Brain microvascular endothelial cell (primary cell): ENCODE data around the gene YRDC.

ENCODE experiments used
- DNase-seq: peaks from one replicate; pipeline ENCODE4 v3.0.0-alpha.2; 2020
- H3K27ac ChIP-seq: fragments of 250-450 bp; sonication (Bioruptor Pico); 2 replicates; pipeline ENCODE4 v1.5.1; 2020; ENCODE audit warnings: mild to moderate bottlenecking, moderate library complexity
- H3K27me3 ChIP-seq: fragments of 250-450 bp; sonication (Bioruptor Pico); replicated peaks from 2 replicates; pipeline ENCODE4 v1.5.1; 2020; ENCODE audit warnings: mild to moderate bottlenecking
- H3K36me3 ChIP-seq: fragments of 250-450 bp; sonication (Bioruptor Pico); replicated peaks from 2 replicates; pipeline ENCODE4 v1.5.1; 2020; ENCODE audit warnings: mild to moderate bottlenecking
- H3K4me3 ChIP-seq: 2 replicates; pipeline ENCODE4 v1.5.1; 2011; ENCODE audit warnings: low read depth, mild to moderate bottlenecking, control low read depth, low read length, moderate library complexity
- in situ Hi-C: cut with HindIII; loops from 2 replicates; pipeline ENCODE4 v1.10.0; 2017; ENCODE audit warnings: low sequenced_read_pairs, low pct_ligation_motif_present
- TF ChIP-seq, protein P1 (sequence below): IDR thresholded peaks from 2 replicates; pipeline ENCODE4 v1.5.1; 2011; ENCODE audit warnings: low read depth, mild to moderate bottlenecking, moderate library complexity, low read length, control low read depth, inconsistent platforms; ENCODE audit errors: missing control alignments

Gene YRDC

DNA sequence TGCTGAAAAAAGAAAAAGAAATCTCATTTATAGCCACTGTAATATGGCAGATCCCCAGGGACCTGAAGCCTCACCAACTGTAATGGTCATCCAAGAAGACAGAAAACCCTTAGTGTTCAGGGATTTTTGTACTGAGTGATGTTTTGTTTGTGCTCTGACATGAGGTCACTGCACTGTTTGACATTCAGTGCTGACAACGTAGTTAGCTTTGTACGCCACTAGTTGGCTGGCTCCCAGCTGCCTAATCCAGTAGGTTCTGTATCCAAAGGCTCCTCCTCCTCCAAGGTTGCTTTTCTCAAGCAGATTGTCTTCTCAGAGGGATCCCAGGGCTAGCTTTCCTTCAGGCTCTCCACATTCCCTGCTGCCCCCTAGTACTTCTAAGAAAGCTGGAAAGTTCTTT lies 9.5 kb upstream of the YRDC start:
- Histone ChIP-seq H3K36me3 (peaks cover 50% of the 10 kb centered on the region), H3K4me3 (no peak overlapping the region), H3K27ac (no peak overlapping the region), H3K27me3 (no peaks in the 10 kb centered on the region)
- TF ChIP-seq, protein P1, sequence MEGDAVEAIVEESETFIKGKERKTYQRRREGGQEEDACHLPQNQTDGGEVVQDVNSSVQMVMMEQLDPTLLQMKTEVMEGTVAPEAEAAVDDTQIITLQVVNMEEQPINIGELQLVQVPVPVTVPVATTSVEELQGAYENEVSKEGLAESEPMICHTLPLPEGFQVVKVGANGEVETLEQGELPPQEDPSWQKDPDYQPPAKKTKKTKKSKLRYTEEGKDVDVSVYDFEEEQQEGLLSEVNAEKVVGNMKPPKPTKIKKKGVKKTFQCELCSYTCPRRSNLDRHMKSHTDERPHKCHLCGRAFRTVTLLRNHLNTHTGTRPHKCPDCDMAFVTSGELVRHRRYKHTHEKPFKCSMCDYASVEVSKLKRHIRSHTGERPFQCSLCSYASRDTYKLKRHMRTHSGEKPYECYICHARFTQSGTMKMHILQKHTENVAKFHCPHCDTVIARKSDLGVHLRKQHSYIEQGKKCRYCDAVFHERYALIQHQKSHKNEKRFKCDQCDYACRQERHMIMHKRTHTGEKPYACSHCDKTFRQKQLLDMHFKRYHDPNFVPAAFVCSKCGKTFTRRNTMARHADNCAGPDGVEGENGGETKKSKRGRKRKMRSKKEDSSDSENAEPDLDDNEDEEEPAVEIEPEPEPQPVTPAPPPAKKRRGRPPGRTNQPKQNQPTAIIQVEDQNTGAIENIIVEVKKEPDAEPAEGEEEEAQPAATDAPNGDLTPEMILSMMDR = no peak
- in situ Hi-C loops = no loop called here
- no peak for DNase-seq

DNA sequence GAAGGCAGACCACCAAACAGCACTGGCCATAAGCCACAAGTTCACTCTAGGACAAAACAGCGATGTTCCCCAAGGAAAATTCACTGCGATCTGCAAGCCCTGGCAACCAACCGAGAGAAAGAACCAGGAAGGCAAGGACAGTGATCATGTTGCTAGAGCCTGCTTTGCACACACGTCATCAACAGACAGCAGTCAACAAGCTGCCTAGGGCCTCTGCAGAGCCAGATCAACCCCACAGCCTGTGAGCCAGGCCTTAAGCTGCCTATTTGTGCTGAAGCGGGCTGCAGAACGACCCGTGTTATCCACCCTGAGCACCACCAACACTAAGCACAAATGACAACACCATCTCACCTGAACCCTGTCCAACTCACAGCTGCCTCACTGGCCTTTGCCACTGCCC lies 6.2 kb upstream of the YRDC start:
- DNase-seq = no peak
- H3K27me3 ChIP-seq = no peaks in the 10 kb centered on the region
- H3K36me3 ChIP-seq = peaks cover 25% of the 10 kb centered on the region
- H3K27ac ChIP-seq = no peak overlapping the region
- in situ Hi-C loops = no loop called here
- TF ChIP-seq, protein P1 = no peak
- H3K4me3 ChIP-seq = no peak overlapping the region

DNA sequence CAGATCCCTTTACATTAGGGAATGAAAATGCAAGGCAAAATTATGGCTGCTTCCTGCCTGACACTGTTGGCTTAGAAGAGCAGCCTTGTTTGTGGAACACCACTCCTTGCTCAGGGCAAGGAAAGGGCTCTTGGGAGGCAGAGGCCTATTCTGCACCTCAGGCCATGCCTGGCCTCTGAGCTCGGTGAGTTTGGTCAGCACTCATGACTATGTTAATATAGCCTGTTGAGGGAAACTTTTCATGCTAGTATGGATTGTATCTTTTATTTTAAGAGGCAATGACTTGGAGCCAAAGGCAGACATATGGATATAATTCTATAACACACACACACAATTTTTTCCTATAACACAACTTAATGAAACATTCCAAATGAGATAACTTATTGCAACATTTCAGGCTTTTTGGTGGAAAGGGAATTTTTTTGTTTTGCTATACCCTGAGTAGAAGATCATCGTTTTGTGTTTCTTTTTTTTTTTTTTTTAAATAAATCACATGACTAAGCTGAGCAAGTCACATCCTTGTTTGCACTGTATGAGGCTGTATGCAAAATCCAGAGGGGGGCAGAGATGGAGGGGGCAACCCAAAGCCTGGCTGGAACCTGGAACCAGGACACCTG lies 5.6 kb upstream of the YRDC start:
- H3K4me3 ChIP-seq = no peak overlapping the region
- in situ Hi-C loops = no loop called here
- no peak for DNase-seq
- H3K36me3 ChIP-seq = peaks cover 23% of the 10 kb centered on the region
- TF ChIP-seq, protein P1 = no peak
- H3K27me3 ChIP-seq = no peaks in the 10 kb centered on the region
- H3K27ac ChIP-seq = no peak overlapping the region

DNA sequence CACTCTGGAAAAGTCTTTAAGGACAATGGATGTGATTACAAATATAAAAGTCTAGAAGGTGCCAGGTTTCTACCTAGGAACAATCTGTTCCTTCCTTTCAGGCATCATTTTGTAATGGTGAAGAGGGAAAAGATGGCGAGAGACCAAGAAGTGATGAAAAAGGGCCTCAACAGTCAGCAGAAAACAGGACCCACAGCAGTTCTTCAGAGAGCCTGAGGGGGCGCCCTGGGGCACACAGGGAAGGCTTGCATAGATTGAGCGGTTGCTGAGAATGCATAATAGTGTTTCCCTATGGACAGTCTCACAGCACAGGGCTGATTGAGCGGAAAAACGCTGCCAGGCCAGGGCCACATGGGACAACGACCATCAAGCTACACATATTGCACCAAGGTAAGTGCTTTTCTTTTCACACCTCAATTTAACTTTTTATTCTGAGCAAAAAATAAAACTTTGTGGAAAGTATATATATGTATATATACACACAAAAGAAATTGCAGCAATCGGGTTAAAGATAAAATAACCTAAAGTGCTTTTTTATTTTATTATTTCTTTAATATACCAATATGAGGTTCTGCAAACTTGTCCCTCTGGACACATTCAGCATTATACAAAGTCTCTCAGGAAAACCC lies 3.1 kb upstream of the YRDC start:
- TF ChIP-seq, protein P1 = peak; percentile 97
- Histone ChIP-seq H3K27ac (no peak overlapping the region), H3K36me3 (peaks cover 18% of the 10 kb centered on the region), H3K4me3 (no peak overlapping the region), H3K27me3 (no peaks in the 10 kb centered on the region)
- peak; percentile 83 for DNase-seq
- in situ Hi-C loops = no loop called here

DNA sequence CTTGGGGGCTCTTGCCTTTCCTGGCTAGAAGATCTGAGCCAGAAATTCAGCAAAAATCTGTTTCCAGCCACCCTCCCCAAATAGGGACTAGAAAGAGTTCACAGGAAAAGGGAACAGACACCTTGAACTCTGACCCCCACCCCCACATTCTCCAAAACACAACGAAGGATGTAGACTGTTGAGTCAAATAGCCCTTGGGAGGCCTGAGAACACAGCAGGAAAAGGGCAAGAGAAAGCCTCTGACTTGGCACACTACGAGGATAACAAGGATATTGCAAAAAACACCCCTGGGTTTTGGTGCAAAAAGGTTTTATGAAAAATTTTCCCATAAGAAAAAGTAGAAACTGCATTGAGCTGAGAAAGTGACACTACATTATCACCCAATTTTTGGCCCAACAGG lies 1.9 kb upstream of the YRDC start:
- TF ChIP-seq, protein P1 = no peak
- in situ Hi-C loops = no loop called here
- no peak for DNase-seq
- Histone ChIP-seq H3K27ac (no peak overlapping the region), H3K27me3 (no peaks in the 10 kb centered on the region), H3K36me3 (peaks cover 24% of the 10 kb centered on the region), H3K4me3 (no peak overlapping the region)
